Retina (tissue), 1 donor: Measurements from ENCODE around the gene FTCD.
A peak's percentile ranks its signal among the peaks of the same experiment; 100 is the strongest.
"Not testable (repeated sequence)": the region's sequence is repeated elsewhere in the genome, so short reads cannot be mapped to it uniquely, and the experiment has no call there.

ENCODE experiments used
- DNase-seq: peaks from one replicate; pipeline ENCODE4 v3.0.0-alpha.2; 2016

Gene FTCD

GRCh38 chr21:46108827-46109312 is 46.5 kb downstream of the FTCD start:
- no peak for DNase-seq

GRCh38 chr21:46107376-46107775 is 48.0 kb downstream of the FTCD start:
- not testable (repeated sequence) for DNase-seq

- no peak for DNase-seq
Observed at GRCh38 chr21:46104104-46104503, 51.3 kb downstream of the FTCD start.

GRCh38 chr21:46100906-46101305 is 54.5 kb downstream of the FTCD start:
- DNase-seq, result no peak

- no peak for DNase-seq
Observed at GRCh38 chr21:46100426-46100825, 55.0 kb downstream of the FTCD start.

GRCh38 chr21:46100020-46100419 is 55.4 kb downstream of the FTCD start:
- no peak for DNase-seq

- no peak for DNase-seq
Observed at GRCh38 chr21:46099476-46099875, 55.9 kb downstream of the FTCD start.

- DNase-seq, result peak; percentile 47
Observed at GRCh38 chr21:46098303-46099141, 56.9 kb downstream of the FTCD start.

- peak; percentile 42 for DNase-seq
Observed at GRCh38 chr21:46097336-46098293, 57.8 kb downstream of the FTCD start, which contains the start of gene COL6A2. TSS of gene COL6A2 (plus strand) at chr21:46098112.

- no peak for DNase-seq
Observed at GRCh38 chr21:46096596-46097335, 58.6 kb downstream of the FTCD start.

- no peak for DNase-seq
Observed at GRCh38 chr21:46095814-46096595, 59.4 kb downstream of the FTCD start.

GRCh38 chr21:46095083-46095719 is 60.2 kb downstream of the FTCD start:
- no peak for DNase-seq

- DNase-seq, result no peak
Observed at GRCh38 chr21:46094401-46095082, 60.8 kb downstream of the FTCD start.

GRCh38 chr21:46093668-46094400 is 61.5 kb downstream of the FTCD start:
- no peak for DNase-seq

GRCh38 chr21:46092811-46093667 is 62.3 kb downstream of the FTCD start:
- DNase-seq, result no peak

- no peak for DNase-seq
Observed at GRCh38 chr21:46092026-46092764, 63.2 kb downstream of the FTCD start.

GRCh38 chr21:46091631-46092025 is 63.8 kb downstream of the FTCD start:
- DNase-seq, result no peak

- DNase-seq, result no peak
Observed at GRCh38 chr21:46091118-46091517, 64.3 kb downstream of the FTCD start.
